A549 (cell line): Measurements from ENCODE around the gene PRRG3. TPM values are rescaled to one million over a fixed set of nuclear protein-coding genes. Genes with fewer than 3 reads are reported as not detected.

ENCODE experiments used
- ATAC-seq, 2 experiments: fragments of 200-7000 bp in 1 of 2; fragments of >200 bp in 1 of 2; cut with Nextera tagmentation in 1 of 2; cut with Tn5 transposase in 1 of 2; 3 replicates each; pipeline versions ENCODE4 v1.8.0 to v1.9.1; 2018 to 2020; ENCODE audit warnings: mild to moderate bottlenecking in 1 of 2, moderate library complexity in 1 of 2
- CTCF ChIA-PET: fragments of 300-600 bp; sonication (Branson Sonifier 250); formaldehyde crosslinking; extraction: SDS; loops from one replicate; lab custom pipeline; 2021; ENCODE audit warnings: antibody characterized with exemption, inconsistent platforms; lab: Yijun Ruan, JAX
- POLR2A ChIA-PET: fragments of 350-600 bp; formaldehyde crosslinking; extraction: SDS; loops from one replicate; lab custom pipeline; 2021; ENCODE audit warnings: antibody characterized with exemption, inconsistent platforms; lab: Yijun Ruan, JAX
- DNase-seq, 2 experiments: peaks; one replicate each; pipeline versions ENCODE4 v3.0.0 to v3.0.0-alpha.2; 2011 to 2016; ENCODE audit warnings: low read depth in 1 of 2, low spot score in 1 of 2
- FAIRE-seq: peaks from 2 replicates; lab custom pipeline; 2011; peaks lifted over from hg19 to GRCh38; lab: Jason Lieb, UNC
- H3K27ac ChIP-seq, 2 experiments: fragments of >200 bp; sonication (Bioruptor Twin); formaldehyde crosslinking; 3 replicates each; pipeline ENCODE4 v1.5.1; 2016 to 2017
- H3K4me1 ChIP-seq: fragments of >200 bp; sonication (Bioruptor Twin); formaldehyde crosslinking; 3 replicates; pipeline ENCODE4 v1.6.1; 2016
- H3K4me2 ChIP-seq: fragments of >200 bp; sonication (Bioruptor Twin); formaldehyde crosslinking; 3 replicates; pipeline ENCODE4 v1.6.1; 2016
- H3K4me3 ChIP-seq: fragments of >200 bp; sonication (Bioruptor Twin); formaldehyde crosslinking; 3 replicates; pipeline ENCODE4 v1.5.1; 2016
- H3K9me3 ChIP-seq: fragments of >200 bp; sonication (Bioruptor Twin); formaldehyde crosslinking; 3 replicates; pipeline ENCODE4 v1.6.1; 2016
- BCL3 ChIP-seq: fragments of >200 bp; sonication (Bioruptor Twin); formaldehyde crosslinking; IDR thresholded peaks from 3 replicates; pipeline ENCODE4 v1.6.1; 2016
- BHLHE40 ChIP-seq: IDR thresholded peaks from 2 replicates; pipeline ENCODE4 v1.6.1; 2012; ENCODE audit warnings: low read depth, low read length, inconsistent platforms
- CBX8 ChIP-seq: fragments of 200-600 bp; sonication (generic); IDR thresholded peaks from 2 replicates; pipeline ENCODE4 v1.6.1; 2016
- CHD2 ChIP-seq: fragments of 150-350 bp; IDR thresholded peaks from 2 replicates; pipeline ENCODE4 v1.6.1; 2014; ENCODE audit warnings: low read length; ENCODE audit not compliant: partially characterized antibody
- CTCF ChIP-seq: fragments of >200 bp; sonication (Bioruptor Twin); formaldehyde crosslinking; IDR thresholded peaks from 3 replicates; pipeline ENCODE4 v1.5.1; 2016
- ELK1 ChIP-seq: fragments of 150-350 bp; IDR thresholded peaks from 2 replicates; pipeline ENCODE4 v1.6.1; 2014; ENCODE audit warnings: low read depth, mild to moderate bottlenecking, low read length
- EP300 ChIP-seq, 2 experiments: fragments of >200 bp; sonication (Bioruptor Twin); formaldehyde crosslinking; IDR thresholded peaks; 2 replicates in 1 of 2; 3 replicates in 1 of 2; pipeline ENCODE4 v1.6.1; 2016 to 2017
- FOSB ChIP-seq: fragments of 250-450 bp; sonication (Bioruptor Pico); IDR thresholded peaks from 2 replicates; pipeline ENCODE4 v1.5.0; 2020; ENCODE audit warnings: mild to moderate bottlenecking, moderate library complexity
- FOXS1 ChIP-seq: fragments of 250-450 bp; sonication (Bioruptor Pico); IDR thresholded peaks from 2 replicates; pipeline ENCODE4 v1.5.0; 2020; ENCODE audit warnings: mild to moderate bottlenecking, moderate library complexity
- GATA3 ChIP-seq: IDR thresholded peaks from 2 replicates; pipeline ENCODE4 v1.6.1; 2012; ENCODE audit warnings: borderline replicate concordance
- HES2 ChIP-seq: fragments of >200 bp; sonication (Bioruptor Twin); formaldehyde crosslinking; IDR thresholded peaks from 2 replicates; pipeline ENCODE4 v1.6.1; 2016
- HEYL ChIP-seq: fragments of 250-450 bp; sonication (Bioruptor Pico); IDR thresholded peaks from 2 replicates; pipeline ENCODE4 v1.8.0; 2021; ENCODE audit warnings: mild to moderate bottlenecking, moderate library complexity
- HMGXB4 ChIP-seq: fragments of 250-450 bp; sonication (Bioruptor Pico); IDR thresholded peaks from 2 replicates; pipeline ENCODE4 v1.5.0; 2021; ENCODE audit warnings: mild to moderate bottlenecking, moderate library complexity, borderline replicate concordance
- HOXB13 ChIP-seq: fragments of 250-450 bp; sonication (Bioruptor Pico); IDR thresholded peaks from 2 replicates; pipeline ENCODE4 v1.5.0; 2020; ENCODE audit warnings: low read depth, mild to moderate bottlenecking, moderate library complexity
- HOXB5 ChIP-seq: fragments of 250-450 bp; sonication (Bioruptor Pico); IDR thresholded peaks from 2 replicates; pipeline ENCODE4 v1.5.0; 2020; ENCODE audit warnings: mild to moderate bottlenecking, moderate library complexity
- JUNB ChIP-seq: fragments of >200 bp; sonication (Bioruptor Twin); formaldehyde crosslinking; IDR thresholded peaks from 2 replicates; pipeline ENCODE4 v1.6.1; 2016
- MAFK ChIP-seq: fragments of 450-650 bp; IDR thresholded peaks from 2 replicates; pipeline ENCODE4 v1.6.1; 2014; ENCODE audit not compliant: partially characterized antibody
- MAZ ChIP-seq: fragments of 150-350 bp; IDR thresholded peaks from 2 replicates; pipeline ENCODE4 v1.6.1; 2014; ENCODE audit warnings: antibody characterized with exemption, low read depth, low read length, borderline replicate concordance
- PBX3 ChIP-seq: IDR thresholded peaks from 2 replicates; pipeline ENCODE4 v1.6.1; 2012
- RARB ChIP-seq: fragments of 250-450 bp; sonication (Bioruptor Pico); IDR thresholded peaks from 2 replicates; pipeline ENCODE4 v1.8.0; 2021; ENCODE audit warnings: mild to moderate bottlenecking, moderate library complexity
- SREBF2 ChIP-seq: fragments of 450-650 bp; IDR thresholded peaks from 2 replicates; pipeline ENCODE4 v1.6.1; 2014; ENCODE audit warnings: mild to moderate bottlenecking, moderate library complexity
- TP53 ChIP-seq: fragments of 250-450 bp; sonication (Bioruptor Pico); IDR thresholded peaks from 2 replicates; pipeline ENCODE4 v1.5.0; 2021; ENCODE audit warnings: mild to moderate bottlenecking, moderate library complexity
- ZFP36 ChIP-seq: fragments of 450-650 bp; IDR thresholded peaks from 2 replicates; pipeline ENCODE4 v1.6.1; 2014; ENCODE audit warnings: borderline replicate concordance; ENCODE audit not compliant: partially characterized antibody
- WGBS: methylation state at CpG from one replicate; pipeline ENCODE4 v1.1.6; 2017; ENCODE audit errors: missing lambda C conversion rate; 5-methylcytosine and 5-hydroxymethylcytosine counted together
- polyA plus RNA-seq, 4 experiments: library from polyadenylated mRNA; depleted of rRNA in 3 of 4; stranded (reverse); fragments of >200 nt; fragmentation: RNase III in 1 of 4; extraction: RNeasy Plus Mini Kit Qiagen cat#74134 plus additional on column Dnase treatment in 1 of 4; gene quantifications; 2 replicates in 3 of 4; 3 replicates in 1 of 4; pipeline ENCODE4 v1.2.3, GENCODE V29; 2011 to 2017

PRRG3 gene
- polyA plus RNA-seq, 2 of the 4 experiments (the other 2 are of a cell fraction) = not detected

GRCh38 chrX:151702741-151703340, 7.6 kb downstream of the PRRG3 start (continued):
- no peak for TF ChIP-seq CTCF
- no peak for TF ChIP-seq HMGXB4
- TF ChIP-seq TP53 (CRISPR knock-in tag) = no peak
- TF ChIP-seq RARB (CRISPR knock-in tag) = no peak
- no peak for TF ChIP-seq FOSB (CRISPR knock-in tag)

GRCh38 chrX:151703487-151703886, 8.2 kb downstream of the PRRG3 start:
- FAIRE-seq (no peak), ATAC-seq (no peak), DNase-seq (no peak)
- no peaks in the 10 kb centered on the region for H3K9me3 ChIP-seq
- WGBS = 35% methylated on average over 7 of the region's 7 CpGs
- H3K4me2 ChIP-seq = no peak overlapping the region
- CTCF ChIA-PET = interaction anchor here (1.0 to 2.7 kb wide), 3 partner anchors 9 to 167 kb away, joined by 3 to 7 read pairs (median 4); no protein-coding TSS in a partner anchor
- H3K4me1 ChIP-seq = no peaks in the 10 kb centered on the region
- POLR2A ChIA-PET = no interaction called here
- no peak overlapping the region for H3K27ac ChIP-seq
- H3K4me3 ChIP-seq = no peak overlapping the region
- TF ChIP-seq BHLHE40 (no peak), MAFK (no peak), HEYL (CRISPR knock-in tag) (no peak), ELK1 (no peak), HES2 (no peak), EP300 (IDR thresholded peaks at IDR 0.05) (no peak), FOXS1 (CRISPR knock-in tag) (no peak), GATA3 (no peak), MAZ (no peak), HOXB13 (CRISPR knock-in tag) (no peak), JUNB (no peak), BCL3 (no peak), PBX3 (no peak), HOXB5 (CRISPR knock-in tag) (no peak), CHD2 (no peak), CBX8 (no peak), ZFP36 (no peak), FOSB (CRISPR knock-in tag) (no peak), SREBF2 (no peak)
